ENCODE results near the gene NDOR1. TPM values are rescaled to one million over a fixed set of nuclear protein-coding genes. Genes with fewer than 3 reads are reported as not detected.

Gene NDOR1
- total RNA-seq, 1 experiment from 2014 or later = 27.7 TPM

- Histone ChIP-seq H3K9me3 (ENCODE audit: insufficient read depth, low read depth) (no peaks in the 10 kb centered on the region), H3K4me2 (no peak overlapping the region), H3K79me2 (ENCODE audit: low read depth) (no peaks in the 10 kb centered on the region), H3F3A (ENCODE audit: insufficient read depth, low read depth) (peaks cover 2% of the 10 kb centered on the region; the same call in 1 of the 2 replicates), H3K4me3 (no peak overlapping the region), H3K9me2 (ENCODE audit: insufficient read depth) (no peaks in the 10 kb centered on the region), H3K4me1 (replicated peaks; ENCODE audit: insufficient read depth) (no peaks in the 10 kb centered on the region), H4K20me1 (ENCODE audit: insufficient read depth) (no peaks in the 10 kb centered on the region), H2AFZ (no peak overlapping the region), H3K27me3 (ENCODE audit: insufficient read depth, low read depth) (no peaks in the 10 kb centered on the region), H3K27ac (no peak overlapping the region), H3K36me3 (ENCODE audit: low read depth) (no peaks in the 10 kb centered on the region)
- BruUV-seq (replicated peaks) = no TSS peak
- no peak for DNase-seq
- no peak for TF ChIP-seq EZH2 (IDR thresholded peaks at IDR 0.05; ENCODE audit: low read depth)
- TF ChIP-seq, protein P1, sequence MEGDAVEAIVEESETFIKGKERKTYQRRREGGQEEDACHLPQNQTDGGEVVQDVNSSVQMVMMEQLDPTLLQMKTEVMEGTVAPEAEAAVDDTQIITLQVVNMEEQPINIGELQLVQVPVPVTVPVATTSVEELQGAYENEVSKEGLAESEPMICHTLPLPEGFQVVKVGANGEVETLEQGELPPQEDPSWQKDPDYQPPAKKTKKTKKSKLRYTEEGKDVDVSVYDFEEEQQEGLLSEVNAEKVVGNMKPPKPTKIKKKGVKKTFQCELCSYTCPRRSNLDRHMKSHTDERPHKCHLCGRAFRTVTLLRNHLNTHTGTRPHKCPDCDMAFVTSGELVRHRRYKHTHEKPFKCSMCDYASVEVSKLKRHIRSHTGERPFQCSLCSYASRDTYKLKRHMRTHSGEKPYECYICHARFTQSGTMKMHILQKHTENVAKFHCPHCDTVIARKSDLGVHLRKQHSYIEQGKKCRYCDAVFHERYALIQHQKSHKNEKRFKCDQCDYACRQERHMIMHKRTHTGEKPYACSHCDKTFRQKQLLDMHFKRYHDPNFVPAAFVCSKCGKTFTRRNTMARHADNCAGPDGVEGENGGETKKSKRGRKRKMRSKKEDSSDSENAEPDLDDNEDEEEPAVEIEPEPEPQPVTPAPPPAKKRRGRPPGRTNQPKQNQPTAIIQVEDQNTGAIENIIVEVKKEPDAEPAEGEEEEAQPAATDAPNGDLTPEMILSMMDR (conservative IDR thresholded peaks at IDR 0.05) = no peak
- intact Hi-C loops (cut with micrococcal nuclease; ENCODE audit: unreplicated experiment) = no loop called here
- CTCF ChIA-PET = no interaction called here
- POLR2A ChIA-PET (ENCODE audit: unreplicated experiment) = no interaction called here
Observed at GRCh38 chr9:137160054-137160425, 45.5 kb upstream of the NDOR1 start.

GRCh38 chr9:137160716-137161557 is 44.6 kb upstream of the NDOR1 start:
- Histone ChIP-seq H3K4me1 (replicated peaks; ENCODE audit: insufficient read depth) (no peaks in the 10 kb centered on the region), H4K20me1 (ENCODE audit: insufficient read depth) (no peaks in the 10 kb centered on the region), H3K9me3 (ENCODE audit: insufficient read depth, low read depth) (no peaks in the 10 kb centered on the region), H3K27ac (no peak overlapping the region), H3K79me2 (ENCODE audit: low read depth) (no peaks in the 10 kb centered on the region), H3K36me3 (ENCODE audit: low read depth) (no peaks in the 10 kb centered on the region), H3K9me2 (ENCODE audit: insufficient read depth) (no peaks in the 10 kb centered on the region), H3K4me3 (no peak overlapping the region), H2AFZ (no peak overlapping the region), H3K27me3 (ENCODE audit: insufficient read depth, low read depth) (no peaks in the 10 kb centered on the region), H3F3A (ENCODE audit: insufficient read depth, low read depth) (no peaks in the 10 kb centered on the region; the same call in 1 of the 2 replicates), H3K4me2 (no peak overlapping the region)
- ChIA-PET CTCF (no interaction called here), POLR2A (ENCODE audit: unreplicated experiment) (no interaction called here)
- intact Hi-C loops (cut with micrococcal nuclease; ENCODE audit: unreplicated experiment) = no loop called here
- no TSS peak for BruUV-seq (replicated peaks)
- TF ChIP-seq EZH2 (IDR thresholded peaks at IDR 0.05; ENCODE audit: low read depth) = no peak
- TF ChIP-seq, protein P1 (conservative IDR thresholded peaks at IDR 0.05) = no peak
- no peak for DNase-seq

DNA sequence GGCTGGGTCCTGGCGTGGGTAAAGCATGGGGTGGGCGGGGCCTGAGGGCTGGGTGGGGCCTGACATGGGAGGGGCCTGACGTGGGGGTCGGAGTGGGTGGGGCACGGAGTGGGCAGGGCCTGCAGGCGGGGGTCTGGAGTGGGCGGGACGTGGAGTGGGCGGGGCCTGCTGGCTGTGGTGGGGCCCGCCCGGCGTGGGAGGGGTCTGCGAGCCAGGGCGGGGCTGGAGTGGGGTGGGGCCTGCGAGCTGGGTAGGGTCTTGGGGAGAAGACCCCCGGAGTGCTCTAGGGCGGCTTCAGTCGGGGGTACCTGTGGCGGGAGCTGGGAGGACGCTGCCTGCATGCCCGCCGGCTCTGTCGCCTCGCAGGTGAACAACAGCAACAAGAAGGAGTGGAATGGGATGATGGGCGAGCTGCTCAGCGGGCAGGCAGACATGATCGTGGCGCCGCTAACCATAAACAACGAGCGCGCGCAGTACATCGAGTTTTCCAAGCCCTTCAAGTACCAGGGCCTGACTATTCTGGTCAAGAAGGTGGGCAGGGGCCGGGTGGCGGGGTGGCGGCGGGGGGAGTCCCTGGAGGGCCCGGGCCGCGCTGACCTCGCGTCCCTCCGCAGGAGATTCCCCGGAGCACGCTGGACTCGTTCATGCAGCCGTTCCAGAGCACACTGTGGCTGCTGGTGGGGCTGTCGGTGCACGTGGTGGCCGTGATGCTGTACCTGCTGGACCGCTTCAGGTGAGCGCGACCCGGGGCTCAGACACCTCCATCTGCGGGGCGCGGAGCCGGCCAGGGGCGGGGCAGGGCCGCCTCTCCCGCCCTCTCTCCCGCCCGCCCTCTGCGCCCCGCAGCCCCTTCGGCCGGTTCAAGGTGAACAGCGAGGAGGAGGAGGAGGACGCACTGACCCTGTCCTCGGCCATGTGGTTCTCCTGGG is 43.7 kb upstream of the NDOR1 start:
- Histone ChIP-seq H3K4me3 (no peak overlapping the region), H2AFZ (no peak overlapping the region), H3K27me3 (ENCODE audit: insufficient read depth, low read depth) (no peaks in the 10 kb centered on the region), H3K4me2 (no peak overlapping the region), H3F3A (ENCODE audit: insufficient read depth, low read depth) (peaks cover 5% of the 10 kb centered on the region; the same call in 1 of the 2 replicates), H4K20me1 (ENCODE audit: insufficient read depth) (no peaks in the 10 kb centered on the region), H3K79me2 (ENCODE audit: low read depth) (no peaks in the 10 kb centered on the region), H3K36me3 (ENCODE audit: low read depth) (no peaks in the 10 kb centered on the region), H3K9me2 (ENCODE audit: insufficient read depth) (no peaks in the 10 kb centered on the region), H3K4me1 (replicated peaks; ENCODE audit: insufficient read depth) (no peaks in the 10 kb centered on the region), H3K9me3 (ENCODE audit: insufficient read depth, low read depth) (no peaks in the 10 kb centered on the region), H3K27ac (no peak overlapping the region)
- TF ChIP-seq EZH2 (IDR thresholded peaks at IDR 0.05; ENCODE audit: low read depth) = no peak
- TF ChIP-seq, protein P1 (conservative IDR thresholded peaks at IDR 0.05) = no peak
- BruUV-seq (replicated peaks) = no TSS peak
- DNase-seq = no peak
- POLR2A ChIA-PET (ENCODE audit: unreplicated experiment) = no interaction called here
- CTCF ChIA-PET = no interaction called here
- intact Hi-C loops (cut with micrococcal nuclease; ENCODE audit: unreplicated experiment) = no loop called here
